CD14-positive monocyte (primary cell): ENCODE data around the gene RIMS1. TPM values are rescaled to one million over a fixed set of nuclear protein-coding genes. Genes with fewer than 3 reads are reported as not detected.

ENCODE experiments used
- DNase-seq, 3 donors: peaks; one replicate each; pipeline ENCODE4 v3.0.0-alpha.2; 2011 to 2022
- H2AFZ ChIP-seq: 2 replicates; pipeline ENCODE4 v1.6.0; 2012; ENCODE audit warnings: mild to moderate bottlenecking, low read depth, low read length, inconsistent platforms; ENCODE audit not compliant: insufficient read depth, poor library complexity, severe bottlenecking
- H3K27ac ChIP-seq, 2 donors: 1 replicate in 1 of 2; 2 replicates in 1 of 2; pipeline ENCODE4 v1.5.1; 2012 to 2013; ENCODE audit warnings: low read length in 2 of 2, control low read depth in 1 of 2, inconsistent platforms in 1 of 2, low read depth in 1 of 2, mild to moderate bottlenecking in 1 of 2
- H3K27me3 ChIP-seq, 2 donors: one replicate each; pipeline versions ENCODE4 v1.6.0 to v1.6.1; 2011 to 2013; ENCODE audit warnings: low read length in 2 of 2; ENCODE audit not compliant: control insufficient read depth in 2 of 2, insufficient read depth in 2 of 2
- H3K36me3 ChIP-seq, 2 donors: replicated peaks in 1 of 2; 1 replicate in 1 of 2; 2 replicates in 1 of 2; pipeline versions ENCODE4 v1.5.1 to v1.6.1; 2012 to 2013; ENCODE audit warnings: low read length in 2 of 2, control low read depth in 1 of 2, inconsistent platforms in 1 of 2, mild to moderate bottlenecking in 1 of 2; ENCODE audit not compliant: insufficient read depth in 2 of 2, control insufficient read depth in 1 of 2
- H3K4me1 ChIP-seq, 2 donors: 1 replicate in 1 of 2; 2 replicates in 1 of 2; pipeline versions ENCODE4 v1.5.1 to v1.6.1; 2012 to 2013; ENCODE audit warnings: low read length in 2 of 2, control low read depth in 1 of 2, inconsistent platforms in 1 of 2, mild to moderate bottlenecking in 1 of 2, moderate library complexity in 1 of 2; ENCODE audit not compliant: insufficient read depth in 2 of 2, control insufficient read depth in 1 of 2
- H3K4me2 ChIP-seq: replicated peaks from 2 replicates; pipeline ENCODE3; 2012; ENCODE audit warnings: low read length, moderate library complexity, mild to moderate bottlenecking; ENCODE audit not compliant: poor library complexity, severe bottlenecking; ENCODE audit errors: extremely low read depth
- H3K4me3 ChIP-seq, 3 experiments: fragments of 200-600 bp in 1 of 3; sonication (generic) in 1 of 3; replicated peaks in 1 of 3; 1 replicate in 2 of 3; 2 replicates in 1 of 3; pipeline ENCODE4 v1.5.1; 2011 to 2013; ENCODE audit warnings: low read length in 3 of 3, mild to moderate bottlenecking in 3 of 3, control low read depth in 2 of 3, low read depth in 2 of 3, inconsistent platforms in 1 of 3, moderate library complexity in 1 of 3
- H3K79me2 ChIP-seq: 2 replicates; pipeline ENCODE4 v1.6.0; 2012; ENCODE audit warnings: mild to moderate bottlenecking, control low read depth, inconsistent platforms, low read length, moderate library complexity; ENCODE audit not compliant: insufficient read depth
- H3K9ac ChIP-seq: 2 replicates; pipeline ENCODE4 v1.6.0; 2017; ENCODE audit warnings: low read length, mild to moderate bottlenecking; ENCODE audit not compliant: insufficient read depth, poor library complexity, severe bottlenecking
- H3K9me3 ChIP-seq, 2 donors: replicated peaks in 1 of 2; 1 replicate in 1 of 2; 2 replicates in 1 of 2; pipeline versions ENCODE4 v1.5.1 to v1.6.1; 2012 to 2013; ENCODE audit warnings: low read length in 2 of 2, control low read depth in 1 of 2; ENCODE audit not compliant: control insufficient read depth in 1 of 2, insufficient read depth in 1 of 2
- H4K20me1 ChIP-seq: 2 replicates; pipeline ENCODE4 v1.6.0; 2012; ENCODE audit warnings: mild to moderate bottlenecking, low read length, control low read depth, moderate library complexity; ENCODE audit not compliant: insufficient read depth
- H3K27ac Mint-ChIP-seq, 7 donors: one replicate each; pipeline ENCODE4 v1.8.0; 2020; ENCODE audit warnings: mild to moderate bottlenecking in 7 of 7, mixed read lengths in 7 of 7, moderate library complexity in 6 of 7, inconsistent platforms in 2 of 7
- H3K27me3 Mint-ChIP-seq, 3 donors: one replicate each; pipeline ENCODE4 v1.8.0; 2021 to 2022; ENCODE audit warnings: low read depth in 3 of 3, mild to moderate bottlenecking in 3 of 3, mixed read lengths in 3 of 3, moderate library complexity in 3 of 3, inconsistent platforms in 1 of 3
- H3K36me3 Mint-ChIP-seq, 2 donors: one replicate each; pipeline ENCODE4 v1.8.0; 2020; ENCODE audit warnings: mixed read lengths in 2 of 2, inconsistent platforms in 1 of 2, mild to moderate bottlenecking in 1 of 2
- H3K4me1 Mint-ChIP-seq: one replicate; pipeline ENCODE4 v1.8.0; 2020; ENCODE audit warnings: mild to moderate bottlenecking, mixed read lengths
- H3K4me3 Mint-ChIP-seq, 2 donors: one replicate each; pipeline ENCODE4 v1.8.0; 2020; ENCODE audit warnings: mild to moderate bottlenecking in 2 of 2, mixed read lengths in 2 of 2, moderate library complexity in 1 of 2
- H3K9me3 Mint-ChIP-seq, 7 donors: one replicate each; pipeline ENCODE4 v1.8.0; 2020 to 2022; ENCODE audit warnings: mixed read lengths in 7 of 7, mild to moderate bottlenecking in 6 of 7, moderate library complexity in 6 of 7, inconsistent platforms in 2 of 7
- WGBS: methylation state at CpG from one replicate; pipeline ENCODE4 v1.1.5; 2013; ENCODE audit warnings: missing lambda C conversion rate; ENCODE audit not compliant: insufficient coverage; 5-methylcytosine and 5-hydroxymethylcytosine counted together
- intact Hi-C, 2 donors: fragments of 100-400 bp; cut with micrococcal nuclease; formaldehyde crosslinking; loops; one replicate each; pipeline versions ENCODE4 v1.15.0 to v1.15.1; 2023
- polyA plus RNA-seq, 3 donors: library from polyadenylated mRNA; depleted of rRNA in 1 of 3; unstranded in 2 of 3; stranded (reverse) in 1 of 3; fragments of 300-500 nt in 2 of 3; fragments of >200 nt in 1 of 3; fragmentation: Illumina TruSeq in 2 of 3; gene quantifications; 1 replicate in 2 of 3; 2 replicates in 1 of 3; pipeline ENCODE4 v1.2.3, GENCODE V29; 2012 to 2021
- TF ChIP-seq, protein P1 (sequence below): fragments of 200-600 bp; IDR thresholded peaks from one replicate; pipeline ENCODE4 v1.8.0; 2022; ENCODE audit warnings: antibody characterized with exemption, mild to moderate bottlenecking

Gene RIMS1
- polyA plus RNA-seq, 3 donors = not detected

DNA sequence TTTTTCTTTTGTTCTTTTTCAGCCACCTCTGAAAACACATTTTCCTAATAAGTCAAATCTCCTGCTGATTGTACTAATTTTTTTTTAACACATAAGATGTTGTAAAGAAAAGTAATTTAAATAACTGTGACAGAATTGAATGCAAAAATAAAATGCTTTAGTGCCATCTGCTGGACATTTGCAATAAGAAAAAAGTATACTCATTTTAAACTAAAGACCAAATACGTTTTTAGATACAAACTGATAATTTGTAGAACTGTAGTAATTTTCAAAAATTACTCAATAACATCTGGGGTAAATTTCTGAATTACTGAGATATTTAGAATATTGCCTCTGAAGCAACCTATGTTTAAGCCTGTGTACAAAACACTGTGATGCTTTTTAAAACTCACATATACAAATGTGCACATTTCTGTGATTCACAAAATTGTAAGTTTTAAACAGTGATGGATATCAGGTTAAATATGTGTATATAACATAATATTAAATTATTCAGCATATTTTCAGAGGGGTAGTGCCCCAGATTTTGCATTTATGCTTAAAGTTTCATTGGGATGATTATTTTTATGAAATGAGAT is 198.7 kb downstream of the RIMS1 start:
- intact Hi-C loops = loop anchor here in 1 of 2 donors (10.0 kb wide), 1 partner anchor 700 kb away; no protein-coding TSS in a partner anchor
- Histone ChIP-seq H4K20me1 (no peaks in the 10 kb centered on the region), H3K4me3 (no peak overlapping the region), H3K4me1 (no peaks in the 10 kb centered on the region), H3K4me2 (no peak overlapping the region), H3K27ac (no peak overlapping the region), H3K79me2 (no peaks in the 10 kb centered on the region), H2AFZ (no peak overlapping the region), H3K36me3 (no peaks in the 10 kb centered on the region), H3K9me3 (no peaks in the 10 kb centered on the region), H3K27me3 (no peaks in the 10 kb centered on the region), H3K9ac (no peak overlapping the region)
- H3K9me3 Mint-ChIP-seq = no peaks in the 10 kb centered on the region
- WGBS = no CpG with 5 or more reads among the region's 1 CpG
- no peak overlapping the region for H3K27ac Mint-ChIP-seq
- peaks cover 0 to 3% (median 2%) of the 10 kb centered on the region in 3 donors for H3K27me3 Mint-ChIP-seq
- H3K4me1 Mint-ChIP-seq = no peaks in the 10 kb centered on the region
- DNase-seq = no peak
- TF ChIP-seq, protein P1, sequence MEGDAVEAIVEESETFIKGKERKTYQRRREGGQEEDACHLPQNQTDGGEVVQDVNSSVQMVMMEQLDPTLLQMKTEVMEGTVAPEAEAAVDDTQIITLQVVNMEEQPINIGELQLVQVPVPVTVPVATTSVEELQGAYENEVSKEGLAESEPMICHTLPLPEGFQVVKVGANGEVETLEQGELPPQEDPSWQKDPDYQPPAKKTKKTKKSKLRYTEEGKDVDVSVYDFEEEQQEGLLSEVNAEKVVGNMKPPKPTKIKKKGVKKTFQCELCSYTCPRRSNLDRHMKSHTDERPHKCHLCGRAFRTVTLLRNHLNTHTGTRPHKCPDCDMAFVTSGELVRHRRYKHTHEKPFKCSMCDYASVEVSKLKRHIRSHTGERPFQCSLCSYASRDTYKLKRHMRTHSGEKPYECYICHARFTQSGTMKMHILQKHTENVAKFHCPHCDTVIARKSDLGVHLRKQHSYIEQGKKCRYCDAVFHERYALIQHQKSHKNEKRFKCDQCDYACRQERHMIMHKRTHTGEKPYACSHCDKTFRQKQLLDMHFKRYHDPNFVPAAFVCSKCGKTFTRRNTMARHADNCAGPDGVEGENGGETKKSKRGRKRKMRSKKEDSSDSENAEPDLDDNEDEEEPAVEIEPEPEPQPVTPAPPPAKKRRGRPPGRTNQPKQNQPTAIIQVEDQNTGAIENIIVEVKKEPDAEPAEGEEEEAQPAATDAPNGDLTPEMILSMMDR = peak; percentile 58
- H3K36me3 Mint-ChIP-seq = no peaks in the 10 kb centered on the region
- H3K4me3 Mint-ChIP-seq = no peak overlapping the region

GRCh38 chr6:72094506-72094905 is 208.2 kb downstream of the RIMS1 start:
- H3K4me2 ChIP-seq = no peak overlapping the region
- H3K4me1 Mint-ChIP-seq = no peaks in the 10 kb centered on the region
- TF ChIP-seq, protein P1 = no peak
- H3K9me3 Mint-ChIP-seq = peaks cover 0 to 3% (median 0%) of the 10 kb centered on the region in 7 donors
- H3K36me3 Mint-ChIP-seq = no peaks in the 10 kb centered on the region
- H3K9ac ChIP-seq = no peak overlapping the region
- H3K4me1 ChIP-seq = no peaks in the 10 kb centered on the region
- no peaks in the 10 kb centered on the region for H3K9me3 ChIP-seq
- H3K27ac ChIP-seq = no peak overlapping the region
- H3K36me3 ChIP-seq = no peaks in the 10 kb centered on the region
- no peak overlapping the region for H2AFZ ChIP-seq
- H3K27me3 ChIP-seq = no peaks in the 10 kb centered on the region
- H4K20me1 ChIP-seq = no peaks in the 10 kb centered on the region
- H3K4me3 Mint-ChIP-seq = no peak overlapping the region
- no peak for DNase-seq
- no peak overlapping the region for H3K4me3 ChIP-seq
- no peaks in the 10 kb centered on the region for H3K79me2 ChIP-seq
- intact Hi-C loops = no loop called here
- H3K27ac Mint-ChIP-seq = no peak overlapping the region
- H3K27me3 Mint-ChIP-seq = peaks cover 0 to 3% (median 3%) of the 10 kb centered on the region in 3 donors
- no CpG with 5 or more reads among the region's 1 CpG for WGBS
